GM12878 (cell line): ENCODE results near the gene MED10. TPM values are rescaled to one million over a fixed set of nuclear protein-coding genes. Genes with fewer than 3 reads are reported as not detected.
A peak's percentile ranks its signal among the peaks of the same experiment; 100 is the strongest.

Experiments used
- ATAC-seq: fragments of 200-7000 bp; cut with Tn5 transposase; 3 replicates; pipeline ENCODE4 v1.9.1; 2020; ENCODE audit warnings: mild to moderate bottlenecking, moderate library complexity
- BruUV-seq: library from RNA; stranded (reverse); fragments of 400-500 nt; replicated peaks from 2 replicates; lab custom pipeline; 2021; lab: Mats Ljungman, UMichigan
- CTCF ChIA-PET: fragments of 300-600 bp; sonication (Branson Sonifier 250); formaldehyde crosslinking; extraction: SDS; loops from one replicate; lab custom pipeline; 2021; ENCODE audit warnings: inconsistent platforms; lab: Yijun Ruan, JAX
- POLR2A ChIA-PET: fragments of 350-600 bp; formaldehyde crosslinking; extraction: SDS; loops from one replicate; lab custom pipeline; 2021; ENCODE audit warnings: inconsistent platforms; lab: Charles Lee
- RAD21 ChIA-PET: fragments of 300-600 bp; sonication (Branson Sonifier 250); formaldehyde crosslinking; loops from one replicate; lab custom pipeline; 2023; ENCODE audit warnings: antibody characterized with exemption; ENCODE audit not compliant: unreplicated experiment; lab: Charles Lee
- SMC1A ChIA-PET: fragments of 300-600 bp; sonication (Branson Sonifier 250); formaldehyde crosslinking; loops from one replicate; lab custom pipeline; 2023; ENCODE audit not compliant: unreplicated experiment, uncharacterized antibody; lab: Charles Lee
- DNase-seq: peaks from one replicate; pipeline ENCODE4 v3.0.0-alpha.2; 2011; ENCODE audit warnings: low read depth, low spot score
- FAIRE-seq: peaks from 3 replicates; lab custom pipeline; 2011; peaks lifted over from hg19 to GRCh38; lab: Jason Lieb, UNC
- H2AFZ ChIP-seq: 2 replicates; pipeline ENCODE4 v1.6.0; 2011; ENCODE audit warnings: low read depth, low read length, control low read depth; ENCODE audit not compliant: control insufficient read depth
- H3K27ac ChIP-seq: 2 replicates; pipeline ENCODE4 v1.5.1; 2011; ENCODE audit warnings: control low read depth; ENCODE audit not compliant: control insufficient read depth, insufficient read depth
- H3K27me3 ChIP-seq, 2 experiments: replicated peaks in 1 of 2; 2 replicates each; pipeline versions ENCODE4 v1.6.0 to v1.6.1; 2011; ENCODE audit warnings: low read length in 1 of 2; ENCODE audit not compliant: control insufficient read depth in 2 of 2, insufficient read depth in 2 of 2
- H3K36me3 ChIP-seq, 2 experiments: 2 replicates each; pipeline ENCODE4 v1.5.1; 2011; ENCODE audit warnings: low read length in 1 of 2; ENCODE audit not compliant: control insufficient read depth in 2 of 2, insufficient read depth in 2 of 2
- H3K4me1 ChIP-seq: 2 replicates; pipeline ENCODE4 v1.6.1; 2011; ENCODE audit warnings: mild to moderate bottlenecking, low read length, moderate library complexity, mixed read lengths; ENCODE audit not compliant: control insufficient read depth, insufficient read depth
- H3K4me2 ChIP-seq: 2 replicates; pipeline ENCODE4 v1.6.0; 2011; ENCODE audit warnings: control low read depth; ENCODE audit not compliant: control insufficient read depth, insufficient read depth
- H3K4me3 ChIP-seq: fragments of 200-600 bp; sonication (generic); 2 replicates; pipeline ENCODE4 v1.5.1; 2016
- H3K79me2 ChIP-seq: 2 replicates; pipeline ENCODE4 v1.6.0; 2011; ENCODE audit warnings: low read length; ENCODE audit not compliant: control insufficient read depth, insufficient read depth
- H3K9ac ChIP-seq: 2 replicates; pipeline ENCODE4 v1.8.0; 2011; ENCODE audit warnings: low read length, control low read depth, mixed read lengths; ENCODE audit not compliant: control insufficient read depth, insufficient read depth
- H3K9me3 ChIP-seq: replicated peaks from 3 replicates; pipeline ENCODE4 v1.5.1; 2011; ENCODE audit warnings: mild to moderate bottlenecking, low read length; ENCODE audit not compliant: control insufficient read depth, insufficient read depth
- H4K20me1 ChIP-seq: 2 replicates; pipeline ENCODE4 v1.6.0; 2011; ENCODE audit not compliant: control insufficient read depth, insufficient read depth
- ATF2 ChIP-seq: IDR thresholded peaks from 2 replicates; pipeline ENCODE4 v1.6.1; 2012; ENCODE audit warnings: low read length, inconsistent platforms
- BCLAF1 ChIP-seq: fragments of 450-650 bp; IDR thresholded peaks from 2 replicates; pipeline ENCODE4 v1.6.1; 2017; ENCODE audit warnings: antibody characterized with exemption, mild to moderate bottlenecking, moderate library complexity
- DPF2 ChIP-seq: fragments of 450-650 bp; IDR thresholded peaks from 2 replicates; pipeline ENCODE4 v1.6.1; 2017; ENCODE audit warnings: mild to moderate bottlenecking
- HDGF ChIP-seq: fragments of 450-650 bp; IDR thresholded peaks from 2 replicates; pipeline ENCODE4 v1.6.1; 2016; ENCODE audit warnings: antibody characterized with exemption
- IKZF2 ChIP-seq, 2 experiments: fragments of 450-650 bp; IDR thresholded peaks; 2 replicates each; pipeline ENCODE4 v1.6.1; 2017; ENCODE audit warnings: mild to moderate bottlenecking in 2 of 2, moderate library complexity in 2 of 2
- LARP7 ChIP-seq: fragments of 450-650 bp; IDR thresholded peaks from 2 replicates; pipeline ENCODE4 v1.6.1; 2017; ENCODE audit warnings: mild to moderate bottlenecking
- SMC3 ChIP-seq: IDR thresholded peaks from 2 replicates; pipeline ENCODE4 v1.6.1; 2011; ENCODE audit warnings: low read length, improper control_type of control experiment, borderline replicate concordance
- SPI1 ChIP-seq: IDR thresholded peaks from 2 replicates; pipeline ENCODE4 v1.6.1; 2011; ENCODE audit warnings: low read depth, mild to moderate bottlenecking, low read length, moderate library complexity, borderline replicate concordance; ENCODE audit not compliant: insufficient read depth
- STAT3 ChIP-seq: IDR thresholded peaks from 2 replicates; pipeline ENCODE4 v1.6.1; 2011; ENCODE audit warnings: low read depth, low read length, improper control_type of control experiment
- TARDBP ChIP-seq: IDR thresholded peaks from 2 replicates; pipeline ENCODE4 v1.6.1; 2016; ENCODE audit warnings: borderline replicate concordance
- TBL1XR1 ChIP-seq: IDR thresholded peaks from 2 replicates; pipeline ENCODE4 v1.6.1; 2012; ENCODE audit warnings: low read depth, low read length, improper control_type of control experiment
- TCF3 ChIP-seq: IDR thresholded peaks from 2 replicates; pipeline ENCODE4 v1.6.1; 2012; ENCODE audit warnings: low read depth, mild to moderate bottlenecking, low read length, borderline replicate concordance; ENCODE audit not compliant: insufficient read depth
- USF1 ChIP-seq: IDR thresholded peaks from 2 replicates; pipeline ENCODE4 v1.6.1; 2011; ENCODE audit warnings: borderline replicate concordance, low read depth, mild to moderate bottlenecking, moderate library complexity, mixed read lengths, low read length; ENCODE audit not compliant: insufficient read depth; ENCODE audit errors: extremely low read length
- YBX1 ChIP-seq: fragments of 450-650 bp; IDR thresholded peaks from 2 replicates; pipeline ENCODE4 v1.6.1; 2016; ENCODE audit warnings: antibody characterized with exemption
- ZBTB11 ChIP-seq: fragments of 450-650 bp; formaldehyde crosslinking; IDR thresholded peaks from 2 replicates; pipeline ENCODE4 v1.5.0; 2022; ENCODE audit warnings: mild to moderate bottlenecking, missing genetic modification characterization
- ZNF274 ChIP-seq: IDR thresholded peaks from one replicate; pipeline ENCODE4 v1.8.0; 2011; ENCODE audit not compliant: insufficient read length, insufficient read depth
- WGBS: methylation state at CpG from one replicate; pipeline ENCODE4 v1.1.6; 2016; ENCODE audit warnings: low lambda C conversion rate; ENCODE audit not compliant: insufficient replicate concordance, insufficient coverage; ENCODE audit errors: missing lambda C conversion rate; 5-methylcytosine and 5-hydroxymethylcytosine counted together
- in situ Hi-C: fragments of 300-500 bp; cut with MboI; formaldehyde crosslinking; loops from 9 replicates; pipeline ENCODE4 v1.14.3; 2018; ENCODE audit warnings: mixed read lengths
- intact Hi-C: fragments of 100-400 bp; cut with micrococcal nuclease; formaldehyde crosslinking; loops from one replicate; pipeline ENCODE4 v1.14.2; 2022; ENCODE audit not compliant: unreplicated experiment
- polyA plus RNA-seq, 11 experiments: library from polyadenylated mRNA; depleted of rRNA in 4 of 11; unstranded in 6 of 11; stranded (reverse) in 5 of 11; fragments of >200 nt; fragmentation: Nextera tagmentation in 4 of 11; fragmentation: Illumina TruSeq in 1 of 11; extraction: Ambion mirVana in 4 of 11; extraction: Trizol in 1 of 11; gene quantifications; 1 replicate in 1 of 11; 2 replicates in 10 of 11; pipeline versions ENCODE4 v1.2.1 to v1.2.3, GENCODE V29; 2011 to 2016; ENCODE audit warnings: inconsistent platforms in 2 of 11, missing spikeins in 2 of 11, low read depth in 1 of 11
- total RNA-seq, 4 experiments: library from RNA; depleted of rRNA in 3 of 4; stranded (reverse); fragments of >200 nt in 3 of 4; fragmentation: Illumina TruSeq in 1 of 4; extraction: Trizol in 1 of 4; gene quantifications; 2 replicates each; pipeline versions ENCODE4 v1.2.1 to v1.2.3, GENCODE V29; 2013 to 2021

Gene MED10
- total and polyA plus RNA-seq, 10 of the 15 experiments (the other 5 are each of a cell fraction or from before 2014, with no cell fraction given), result 21.2 to 111 (median 46.6) TPM

GRCh38 chr5:6376974-6377520 lies 1.3 kb downstream of the MED10 start:
- POLR2A ChIA-PET, result no interaction called here
- SMC1A ChIA-PET, result interaction anchor here (1.0 to 2.2 kb wide), 9 partner anchors 10 to 351 kb away, joined by 3 to 5 read pairs (median 3); no protein-coding TSS in a partner anchor
- TF ChIP-seq BCLAF1 (no peak), LARP7 (no peak), ATF2 (no peak), HDGF (no peak), TCF3 (no peak), SMC3 (no peak), TBL1XR1 (no peak), TARDBP (no peak), USF1 (no peak), STAT3 (no peak), IKZF2 (IDR thresholded peaks at IDR 0.05) (no peak), ZNF274 (no peak), YBX1 (no peak), ZBTB11 (CRISPR knock-in tag) (no peak), SPI1 (no peak), DPF2 (no peak)
- TF ChIP-seq, all 136 proteins: peak for 0
- H3K27ac ChIP-seq, result peak overlapping the region; percentile 82
- no TSS peak for BruUV-seq
- 0 out of 2 replicates have a peak, but pooled peaks cover 3% of the 10 kb centered on the region for H4K20me1 ChIP-seq
- H3K4me1 ChIP-seq, result no peaks in the 10 kb centered on the region
- ChIA-PET RAD21 (interaction anchor here (0.6 to 1.5 kb wide), 3 partner anchors 107 to 197 kb away, joined by 3 read pairs; no protein-coding TSS in a partner anchor), CTCF (interaction anchor here (0.6 to 1.7 kb wide), 2 partner anchors 9 to 210 kb away, joined by 3 to 6 read pairs; no protein-coding TSS in a partner anchor)
- peak overlapping the region; percentile 86 for H3K4me2 ChIP-seq
- H3K4me3 ChIP-seq, result peak overlapping the region; percentile 99
- peaks cover 15 to 40% of the 10 kb centered on the region in 2 experiments for H3K36me3 ChIP-seq
- in situ Hi-C loops, result loop anchor here (10.0 kb wide), 1 partner anchor 358 kb away; no protein-coding TSS in a partner anchor
- H3K9me3 ChIP-seq, result no peaks in the 10 kb centered on the region
- DNase-seq (no peak), ATAC-seq (no peak), FAIRE-seq (no peak)
- H3K9ac ChIP-seq, result peak overlapping the region; percentile 82
- WGBS, result 10% methylated on average over 11 of the region's 11 CpGs
- no peak overlapping the region for H2AFZ ChIP-seq
- H3K27me3 ChIP-seq, result no peaks in the 10 kb centered on the region
- peaks cover 32% of the 10 kb centered on the region for H3K79me2 ChIP-seq
- intact Hi-C loops, result loop anchor here (5.0 to 10.0 kb wide), 4 partner anchors 105 to 625 kb away; partner anchors contain the start of gene TENT4A
